GM19452 (cell line): Measurements from ENCODE around the gene CDC27.
"Not testable (repeated sequence)": the region's sequence is repeated elsewhere in the genome, so short reads cannot be mapped to it uniquely, and the experiment has no call there.

Source experiments
- ATAC-seq: cut with Tn5 transposase; IDR thresholded peaks from one replicate; pipeline ENCODE4 v1.9.1; 2021; ENCODE audit not compliant: unreplicated experiment

The CDC27 gene

GRCh38 chr17:47188876-47189731 is at the start of gene CDC27:
CDC27 (minus strand) TSS chr17:47189295; CDS start chr17:47189172, 123 bp downstream.
- peak; percentile 88 for ATAC-seq

- no peak for ATAC-seq
These were observed 49.4 kb upstream of the CDC27 start for GRCh38 chr17:47238321-47239010.

GRCh38 chr17:47237841-47238240 is 48.7 kb upstream of the CDC27 start:
- no peak for ATAC-seq

GRCh38 chr17:47235923-47236322 is 46.8 kb upstream of the CDC27 start:
- no peak for ATAC-seq

GRCh38 chr17:47235506-47235905 is 46.4 kb upstream of the CDC27 start:
- no peak for ATAC-seq

GRCh38 chr17:47232465-47232864 is 43.4 kb upstream of the CDC27 start:
- ATAC-seq, result no peak

GRCh38 chr17:47231866-47232265 is 42.8 kb upstream of the CDC27 start:
- ATAC-seq, result no peak

- no peak for ATAC-seq
These were observed 42.2 kb upstream of the CDC27 start for GRCh38 chr17:47231334-47231733.

- ATAC-seq, result no peak
These were observed 41.8 kb upstream of the CDC27 start for GRCh38 chr17:47230864-47231263.

GRCh38 chr17:47229535-47230443 is 40.7 kb upstream of the CDC27 start:
- peak; percentile 70 for ATAC-seq

GRCh38 chr17:47227862-47228261 is 38.8 kb upstream of the CDC27 start:
- no peak for ATAC-seq

- ATAC-seq, result no peak
These were observed 37.0 kb upstream of the CDC27 start for GRCh38 chr17:47225911-47226688.

- ATAC-seq, result no peak
These were observed 36.4 kb upstream of the CDC27 start for GRCh38 chr17:47225436-47225858.

- no peak for ATAC-seq
These were observed 35.9 kb upstream of the CDC27 start for GRCh38 chr17:47224966-47225365.

GRCh38 chr17:47224077-47224476 is 35.0 kb upstream of the CDC27 start:
- not testable (repeated sequence) for ATAC-seq

GRCh38 chr17:47223460-47223859 is 34.4 kb upstream of the CDC27 start:
- ATAC-seq, result no peak

GRCh38 chr17:47223007-47223406 is 33.9 kb upstream of the CDC27 start:
- ATAC-seq, result no peak

GRCh38 chr17:47222047-47222446 is 33.0 kb upstream of the CDC27 start:
- ATAC-seq, result no peak

- no peak for ATAC-seq
These were observed 32.1 kb upstream of the CDC27 start for GRCh38 chr17:47221154-47221553.

GRCh38 chr17:47220531-47220999 is 31.5 kb upstream of the CDC27 start:
- ATAC-seq, result no peak
